H9 (cell line): ENCODE measurements around the gene PNPLA2. TPM values are rescaled to one million over a fixed set of nuclear protein-coding genes. Genes with fewer than 3 reads are reported as not detected.

Source experiments
- DNase-seq: peaks from one replicate; pipeline ENCODE4 v3.0.0-alpha.2; 2017
- H2AFZ ChIP-seq: one replicate; pipeline ENCODE4 v1.6.1; 2013; ENCODE audit warnings: mild to moderate bottlenecking, low read length, control low read depth, moderate library complexity
- H2AK5ac ChIP-seq: 2 replicates; pipeline ENCODE4 v1.6.1; 2013; ENCODE audit warnings: low read length, control low read depth, mixed read lengths; ENCODE audit not compliant: insufficient read length
- H2BK120ac ChIP-seq: one replicate; pipeline ENCODE4 v1.6.1; 2013; ENCODE audit warnings: low read depth, mild to moderate bottlenecking, low read length, control low read depth, inconsistent platforms; ENCODE audit not compliant: poor library complexity, severe bottlenecking
- H2BK12ac ChIP-seq: 2 replicates; pipeline ENCODE4 v1.6.1; 2013; ENCODE audit warnings: low read length, control low read depth, mixed read lengths, low read depth; ENCODE audit not compliant: insufficient read length
- H2BK15ac ChIP-seq: 2 replicates; pipeline ENCODE4 v1.6.1; 2013; ENCODE audit warnings: low read depth, low read length, control low read depth
- H2BK20ac ChIP-seq: one replicate; pipeline ENCODE4 v1.6.1; 2013; ENCODE audit warnings: low read depth, mild to moderate bottlenecking, low read length, control low read depth, inconsistent platforms; ENCODE audit not compliant: poor library complexity, severe bottlenecking
- H2BK5ac ChIP-seq: 2 replicates; pipeline ENCODE4 v1.6.1; 2013; ENCODE audit warnings: low read length, control low read depth, mixed read lengths; ENCODE audit not compliant: insufficient read length
- H3K14ac ChIP-seq: 2 replicates; pipeline ENCODE4 v1.6.1; 2013; ENCODE audit warnings: low read length, control low read depth; ENCODE audit not compliant: insufficient read depth
- H3K18ac ChIP-seq: 2 replicates; pipeline ENCODE4 v1.6.1; 2013; ENCODE audit warnings: low read depth, mild to moderate bottlenecking, mixed read lengths, low read length, control low read depth; ENCODE audit not compliant: insufficient read length
- H3K23ac ChIP-seq: 2 replicates; pipeline ENCODE4 v1.6.1; 2013; ENCODE audit warnings: low read length, control low read depth, mixed read lengths, low read depth; ENCODE audit not compliant: insufficient read length
- H3K23me2 ChIP-seq: 2 replicates; pipeline ENCODE4 v1.6.1; 2013; ENCODE audit warnings: low read depth, mild to moderate bottlenecking, mixed read lengths, low read length, control low read depth; ENCODE audit not compliant: insufficient read length, poor library complexity, severe bottlenecking
- H3K27ac ChIP-seq: 2 replicates; pipeline ENCODE4 v1.5.1; 2013; ENCODE audit warnings: low read length, control low read depth, mixed read lengths, low read depth; ENCODE audit not compliant: insufficient read length
- H3K27me3 ChIP-seq: 2 replicates; pipeline ENCODE4 v1.6.1; 2013; ENCODE audit warnings: low read length, control low read depth, inconsistent platforms; ENCODE audit not compliant: insufficient read depth
- H3K4ac ChIP-seq: 2 replicates; pipeline ENCODE4 v1.6.1; 2013; ENCODE audit warnings: low read depth, mild to moderate bottlenecking, control low read depth, inconsistent platforms, low read length, moderate library complexity
- H3K4me1 ChIP-seq: 2 replicates; pipeline ENCODE4 v1.6.1; 2013; ENCODE audit warnings: low read length, control low read depth, inconsistent platforms; ENCODE audit not compliant: insufficient read depth
- H3K4me2 ChIP-seq: 2 replicates; pipeline ENCODE4 v1.6.1; 2013; ENCODE audit warnings: low read length, control low read depth, mixed read lengths; ENCODE audit not compliant: insufficient read length, insufficient read depth
- H3K56ac ChIP-seq: 2 replicates; pipeline ENCODE4 v1.6.1; 2013; ENCODE audit warnings: low read depth, mild to moderate bottlenecking, mixed read lengths, low read length, control low read depth; ENCODE audit not compliant: insufficient read length
- H3K79me1 ChIP-seq: 2 replicates; pipeline ENCODE4 v1.6.1; 2013; ENCODE audit warnings: low read depth, mild to moderate bottlenecking, moderate library complexity, low read length, control low read depth, inconsistent platforms; ENCODE audit not compliant: insufficient read depth, poor library complexity, severe bottlenecking
- H3K79me2 ChIP-seq: 2 replicates; pipeline ENCODE4 v1.6.1; 2013; ENCODE audit warnings: low read length, control low read depth, inconsistent platforms; ENCODE audit not compliant: insufficient read depth
- H3K9ac ChIP-seq: 2 replicates; pipeline ENCODE4 v1.6.1; 2013; ENCODE audit warnings: low read length, control low read depth, mixed read lengths; ENCODE audit not compliant: insufficient read length; ENCODE audit errors: extremely low read depth
- H3K9me3 ChIP-seq: one replicate; pipeline ENCODE4 v1.6.1; 2013; ENCODE audit warnings: low read depth, low read length, inconsistent platforms; ENCODE audit not compliant: control insufficient read depth
- H3T11ph ChIP-seq: one replicate; pipeline ENCODE4 v1.6.1; 2013; ENCODE audit warnings: mild to moderate bottlenecking, low read length, control low read depth, inconsistent platforms
- H4K20me1 ChIP-seq: one replicate; pipeline ENCODE4 v1.6.1; 2013; ENCODE audit not compliant: control insufficient read depth, insufficient read length, insufficient read depth
- H4K5ac ChIP-seq: 2 replicates; pipeline ENCODE4 v1.6.1; 2013; ENCODE audit warnings: low read depth, mild to moderate bottlenecking, mixed read lengths, low read length, control low read depth; ENCODE audit not compliant: insufficient read length
- H4K8ac ChIP-seq: replicated peaks from 2 replicates; pipeline ENCODE4 v1.6.1; 2013; ENCODE audit warnings: low read length, control low read depth, mixed read lengths, low read depth; ENCODE audit not compliant: insufficient read length
- H4K91ac ChIP-seq: 2 replicates; pipeline ENCODE4 v1.6.1; 2013; ENCODE audit warnings: low read depth, mild to moderate bottlenecking, moderate library complexity, mixed read lengths, low read length, control low read depth; ENCODE audit not compliant: insufficient read length
- H3K27ac Mint-ChIP-seq, 3 experiments: 2 replicates in 2 of 3; 3 replicates in 1 of 3; pipeline ENCODE4 v1.8.0; 2020 to 2021; ENCODE audit warnings: mixed read lengths in 3 of 3, mild to moderate bottlenecking in 1 of 3, moderate library complexity in 1 of 3
- H3K27me3 Mint-ChIP-seq: 2 replicates; pipeline ENCODE4 v1.8.0; 2021; ENCODE audit warnings: low read depth, mild to moderate bottlenecking, moderate library complexity, mixed read lengths
- H3K36me3 Mint-ChIP-seq, 3 experiments: 2 replicates in 2 of 3; 3 replicates in 1 of 3; pipeline ENCODE4 v1.8.0; 2020 to 2021; ENCODE audit warnings: low read depth in 3 of 3, mixed read lengths in 3 of 3; ENCODE audit not compliant: insufficient read depth in 1 of 3
- H3K4me1 Mint-ChIP-seq, 2 experiments: 2 replicates each; pipeline ENCODE4 v1.8.0; 2020; ENCODE audit warnings: mixed read lengths in 2 of 2
- H3K4me3 Mint-ChIP-seq, 2 experiments: 2 replicates in 1 of 2; 3 replicates in 1 of 2; pipeline ENCODE4 v1.8.0; 2020 to 2021; ENCODE audit warnings: mild to moderate bottlenecking in 2 of 2, mixed read lengths in 2 of 2, moderate library complexity in 1 of 2
- H3K9me3 Mint-ChIP-seq, 2 experiments: 2 replicates in 1 of 2; 3 replicates in 1 of 2; pipeline ENCODE4 v1.8.0; 2020; ENCODE audit warnings: mild to moderate bottlenecking in 2 of 2, mixed read lengths in 2 of 2, moderate library complexity in 1 of 2
- WGBS: extraction: QIAGEN DNeasy Blood & Tissue Kit; methylation state at CpG from one replicate; pipeline ENCODE4 v1.1.7; 2013; ENCODE audit warnings: missing lambda C conversion rate, low lambda C conversion rate, mixed read lengths; ENCODE audit not compliant: insufficient read length; ENCODE audit errors: extremely low coverage; 5-methylcytosine and 5-hydroxymethylcytosine counted together
- total RNA-seq: library from RNA; stranded (reverse); gene quantifications from 2 replicates; pipeline ENCODE4 v1.2.1, GENCODE V29; 2021
- TF ChIP-seq, protein P1 (sequence below): fragments of 200-600 bp; sonication (generic); conservative IDR thresholded peaks from 3 replicates; pipeline ENCODE4 v1.8.0; 2021; ENCODE audit warnings: antibody characterized with exemption, mild to moderate bottlenecking

The PNPLA2 gene
- total RNA-seq, 1 experiment from 2014 or later = 67.3 TPM

DNA sequence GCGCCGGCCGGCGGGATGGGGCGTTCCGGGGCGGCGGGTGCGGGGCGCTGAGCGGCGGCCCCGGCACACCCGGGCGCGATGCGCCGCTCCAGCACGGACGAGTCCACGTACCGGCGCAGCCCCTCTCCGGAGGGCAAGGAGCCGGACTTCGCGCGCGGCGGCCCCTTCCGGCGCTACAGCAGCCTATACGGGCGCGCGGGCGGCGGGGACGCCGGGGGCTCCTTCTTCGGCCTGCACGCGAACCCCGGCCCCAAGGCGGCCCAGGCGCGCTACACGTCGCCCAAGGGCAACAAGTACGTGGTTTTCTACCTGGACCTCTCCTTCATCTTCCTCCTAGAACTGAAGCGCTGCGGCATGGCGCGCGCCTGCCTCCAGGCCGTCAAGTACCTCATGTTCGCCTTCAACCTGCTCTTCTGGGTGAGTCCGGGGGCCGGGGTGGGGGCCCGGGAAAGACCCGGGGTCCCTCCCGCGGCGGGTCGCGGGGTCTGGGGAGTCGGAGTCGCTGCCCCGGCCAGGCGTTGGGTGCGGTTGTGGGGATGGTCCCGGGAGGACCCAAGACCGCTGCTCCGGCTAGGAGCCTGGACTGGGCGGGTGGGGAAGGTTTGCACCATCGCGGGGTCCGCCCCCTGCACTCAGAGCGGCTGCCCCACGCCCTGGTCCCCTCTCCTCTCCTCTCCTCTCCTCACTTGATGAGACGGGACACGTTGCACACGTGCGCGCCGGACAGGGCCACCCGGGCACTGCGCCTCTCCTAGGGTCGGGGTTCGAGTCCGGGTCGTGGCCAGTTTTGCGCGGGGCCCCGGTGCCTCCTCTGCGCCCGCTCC lies 31.4 kb downstream of the PNPLA2 start:
- no peak overlapping the region for H3K9ac ChIP-seq
- H2BK120ac ChIP-seq = no peak overlapping the region
- no peak overlapping the region for H3T11ph ChIP-seq
- no peak overlapping the region for H2BK15ac ChIP-seq
- H3K27ac ChIP-seq = no peak overlapping the region
- H2AFZ ChIP-seq = no peak overlapping the region
- peaks cover 15% of the 10 kb centered on the region for H3K23me2 ChIP-seq
- H2BK12ac ChIP-seq = no peak overlapping the region
- H3K9me3 ChIP-seq = no peaks in the 10 kb centered on the region
- H4K20me1 ChIP-seq = peaks cover 2% of the 10 kb centered on the region
- no peaks in the 10 kb centered on the region; the same call in 1 of the 2 replicates for H3K27me3 ChIP-seq
- H3K18ac ChIP-seq = no peak overlapping the region
- H4K91ac ChIP-seq = no peak overlapping the region
- peak overlapping the region; percentile 65 for H3K4me2 ChIP-seq
- H3K4me1 Mint-ChIP-seq = peaks cover 6 to 40% of the 10 kb centered on the region in 2 experiments
- H2AK5ac ChIP-seq = no peak overlapping the region
- no peak overlapping the region for H2BK20ac ChIP-seq
- H3K36me3 Mint-ChIP-seq = no peaks in the 10 kb centered on the region
- no peak overlapping the region for H3K56ac ChIP-seq
- no peak overlapping the region for H4K8ac ChIP-seq
- no peak for DNase-seq
- H4K5ac ChIP-seq = no peak overlapping the region
- no peaks in the 10 kb centered on the region for H3K79me2 ChIP-seq
- H3K27me3 Mint-ChIP-seq = peaks cover 7% of the 10 kb centered on the region
- TF ChIP-seq, protein P1, sequence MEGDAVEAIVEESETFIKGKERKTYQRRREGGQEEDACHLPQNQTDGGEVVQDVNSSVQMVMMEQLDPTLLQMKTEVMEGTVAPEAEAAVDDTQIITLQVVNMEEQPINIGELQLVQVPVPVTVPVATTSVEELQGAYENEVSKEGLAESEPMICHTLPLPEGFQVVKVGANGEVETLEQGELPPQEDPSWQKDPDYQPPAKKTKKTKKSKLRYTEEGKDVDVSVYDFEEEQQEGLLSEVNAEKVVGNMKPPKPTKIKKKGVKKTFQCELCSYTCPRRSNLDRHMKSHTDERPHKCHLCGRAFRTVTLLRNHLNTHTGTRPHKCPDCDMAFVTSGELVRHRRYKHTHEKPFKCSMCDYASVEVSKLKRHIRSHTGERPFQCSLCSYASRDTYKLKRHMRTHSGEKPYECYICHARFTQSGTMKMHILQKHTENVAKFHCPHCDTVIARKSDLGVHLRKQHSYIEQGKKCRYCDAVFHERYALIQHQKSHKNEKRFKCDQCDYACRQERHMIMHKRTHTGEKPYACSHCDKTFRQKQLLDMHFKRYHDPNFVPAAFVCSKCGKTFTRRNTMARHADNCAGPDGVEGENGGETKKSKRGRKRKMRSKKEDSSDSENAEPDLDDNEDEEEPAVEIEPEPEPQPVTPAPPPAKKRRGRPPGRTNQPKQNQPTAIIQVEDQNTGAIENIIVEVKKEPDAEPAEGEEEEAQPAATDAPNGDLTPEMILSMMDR = no peak
- peak overlapping the region; percentile 60 to 84 for H3K4me3 Mint-ChIP-seq
- H2BK5ac ChIP-seq = no peak overlapping the region
- peaks cover under 1% of the 10 kb centered on the region; the same call in 1 of the 2 replicates for H3K4me1 ChIP-seq
- no peak overlapping the region for H3K4ac ChIP-seq
- H3K23ac ChIP-seq = no peak overlapping the region
- H3K79me1 ChIP-seq = no peaks in the 10 kb centered on the region
- no peaks in the 10 kb centered on the region for H3K9me3 Mint-ChIP-seq
- H3K27ac Mint-ChIP-seq = no peak overlapping the region
- H3K14ac ChIP-seq = peak overlapping the region; percentile 38; the same call in 1 of the 2 replicates
- WGBS = no CpG with 5 or more reads among the region's 97 CpGs
